CD4-positive, alpha-beta T cell treated with Interleukin-1 beta for 1 hour (primary cell): Measurements from ENCODE around the gene KIRREL3.

Source experiments
- DNase-seq, 2 donors: peaks; one replicate each; pipeline ENCODE4 v3.0.0-alpha.2; 2020 to 2022

Gene KIRREL3

GRCh38 chr11:126821827-126822226 is 178.7 kb downstream of the KIRREL3 start:
- DNase-seq: no peak

GRCh38 chr11:126819194-126819593 is 181.4 kb downstream of the KIRREL3 start:
- DNase-seq: no peak

GRCh38 chr11:126817523-126818450 is 182.8 kb downstream of the KIRREL3 start:
- no peak for DNase-seq

- DNase-seq: no peak
Observed at GRCh38 chr11:126817096-126817495, 183.5 kb downstream of the KIRREL3 start.

- DNase-seq: no peak
Observed at GRCh38 chr11:126816645-126817044, 183.9 kb downstream of the KIRREL3 start.

GRCh38 chr11:126815111-126815510 is 185.5 kb downstream of the KIRREL3 start:
- no peak for DNase-seq

- no peak for DNase-seq
Observed at GRCh38 chr11:126810776-126811175, 189.8 kb downstream of the KIRREL3 start.

- no peak for DNase-seq
Observed at GRCh38 chr11:126809514-126810289, 190.9 kb downstream of the KIRREL3 start.

- DNase-seq: no peak
Observed at GRCh38 chr11:126808836-126809235, 191.7 kb downstream of the KIRREL3 start.

- DNase-seq: no peak
Observed at GRCh38 chr11:126808296-126808695, 192.3 kb downstream of the KIRREL3 start.

- no peak for DNase-seq
Observed at GRCh38 chr11:126805870-126806269, 194.7 kb downstream of the KIRREL3 start.

- no peak for DNase-seq
Observed at GRCh38 chr11:126804363-126804762, 196.2 kb downstream of the KIRREL3 start.

- no peak for DNase-seq
Observed at GRCh38 chr11:126800009-126800408, 200.6 kb downstream of the KIRREL3 start.

- DNase-seq: no peak
Observed at GRCh38 chr11:126797457-126798169, 203.0 kb downstream of the KIRREL3 start.

- DNase-seq: no peak
Observed at GRCh38 chr11:126793596-126793995, 207.0 kb downstream of the KIRREL3 start.

- no peak for DNase-seq
Observed at GRCh38 chr11:126791991-126792390, 208.6 kb downstream of the KIRREL3 start.

GRCh38 chr11:126791446-126791845 is 209.1 kb downstream of the KIRREL3 start:
- DNase-seq: no peak

- DNase-seq: no peak
Observed at GRCh38 chr11:126790550-126791081, 210.0 kb downstream of the KIRREL3 start.

GRCh38 chr11:126782810-126783209 is 217.8 kb downstream of the KIRREL3 start:
- DNase-seq: no peak

GRCh38 chr11:126781942-126782341 is 218.6 kb downstream of the KIRREL3 start:
- no peak for DNase-seq

- DNase-seq: no peak
Observed at GRCh38 chr11:126776119-126776518, 224.5 kb downstream of the KIRREL3 start.

GRCh38 chr11:126772267-126772666 is 228.3 kb downstream of the KIRREL3 start:
- DNase-seq: no peak

GRCh38 chr11:126768702-126769101 is 231.9 kb downstream of the KIRREL3 start:
- no peak for DNase-seq
